ENCODE data around the gene TEN1.
"Not testable (repeated sequence)": the region's sequence is repeated elsewhere in the genome, so short reads cannot be mapped to it uniquely, and the experiment has no call there.

Gene TEN1

GRCh38 chr17:76033139-76033538 is 54.1 kb downstream of the TEN1 start:
- Histone ChIP-seq H3K4me3 (no peak overlapping the region), H3K36me3 (ENCODE audit: insufficient read depth, low read length) (no peaks in the 10 kb centered on the region), H3K27ac (no peak overlapping the region), H3K9ac (ENCODE audit: insufficient read length) (no peak overlapping the region), H3K9me3 (ENCODE audit: low read depth, low read length) (no peaks in the 10 kb centered on the region)
- DNase-seq (ENCODE audit: low read depth, low spot score): no peak
- no peak for TF ChIP-seq FOXP2 (optimal IDR thresholded peaks at IDR 0.05; ENCODE audit: control extremely low read depth, extremely low read length, insufficient read depth)
- TF ChIP-seq POLR2AphosphoS5 (IDR thresholded peaks at IDR 0.05; ENCODE audit: borderline replicate concordance, low read depth, low read length): no peak
- no peak for TF ChIP-seq EZH2 (IDR thresholded peaks at IDR 0.05)

GRCh38 chr17:76034428-76035350 is 55.6 kb downstream of the TEN1 start:
- no peak overlapping the region for H3K9ac ChIP-seq (ENCODE audit: insufficient read length)
- H3K4me3 ChIP-seq: no peak overlapping the region
- TF ChIP-seq FOXP2 (optimal IDR thresholded peaks at IDR 0.05; ENCODE audit: control extremely low read depth, extremely low read length, insufficient read depth): no peak
- TF ChIP-seq POLR2AphosphoS5 (IDR thresholded peaks at IDR 0.05; ENCODE audit: borderline replicate concordance, low read depth, low read length): no peak
- no peak for TF ChIP-seq EZH2 (IDR thresholded peaks at IDR 0.05)
- no peak for DNase-seq (ENCODE audit: low read depth, low spot score)
- H3K9me3 ChIP-seq (ENCODE audit: low read depth, low read length): no peaks in the 10 kb centered on the region
- peaks cover 14% of the 10 kb centered on the region for H3K36me3 ChIP-seq (ENCODE audit: insufficient read depth, low read length)
- H3K27ac ChIP-seq: no peak overlapping the region

GRCh38 chr17:76036497-76037261 is 57.6 kb downstream of the TEN1 start:
- Histone ChIP-seq H3K36me3 (ENCODE audit: insufficient read depth, low read length) (peaks cover 34% of the 10 kb centered on the region), H3K9me3 (ENCODE audit: low read depth, low read length) (no peaks in the 10 kb centered on the region), H3K9ac (ENCODE audit: insufficient read length) (no peak overlapping the region), H3K27ac (no peak overlapping the region), H3K4me3 (no peak overlapping the region)
- TF ChIP-seq EZH2 (IDR thresholded peaks at IDR 0.05) (no peak), POLR2AphosphoS5 (IDR thresholded peaks at IDR 0.05; ENCODE audit: borderline replicate concordance, low read depth, low read length) (no peak), FOXP2 (optimal IDR thresholded peaks at IDR 0.05; ENCODE audit: control extremely low read depth, extremely low read length, insufficient read depth) (no peak)
- no peak for DNase-seq (ENCODE audit: low read depth, low spot score)

DNA sequence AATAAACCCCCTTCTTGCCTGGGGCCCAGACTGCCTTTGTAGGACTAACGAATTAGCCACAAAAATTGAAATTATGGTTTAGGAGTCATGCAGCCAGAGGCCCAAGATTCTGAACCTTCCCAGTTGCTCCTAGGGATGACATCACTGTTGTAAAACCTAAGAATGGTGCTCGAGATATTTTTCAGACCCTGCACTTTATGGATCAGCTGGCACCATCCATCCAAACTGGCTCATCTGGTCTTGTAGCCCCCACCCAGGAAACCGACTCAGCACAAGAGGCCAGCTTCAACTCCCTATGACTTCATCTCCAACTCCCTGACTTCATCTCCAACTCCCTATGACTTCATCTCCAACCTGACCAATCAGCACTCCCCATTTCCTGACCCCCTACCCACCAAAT is 59.0 kb downstream of the TEN1 start:
- peak overlapping the region; percentile 77 for H3K27ac ChIP-seq
- TF ChIP-seq FOXP2 (optimal IDR thresholded peaks at IDR 0.05; ENCODE audit: control extremely low read depth, extremely low read length, insufficient read depth): no peak
- TF ChIP-seq EZH2 (IDR thresholded peaks at IDR 0.05): no peak
- TF ChIP-seq POLR2AphosphoS5 (IDR thresholded peaks at IDR 0.05; ENCODE audit: borderline replicate concordance, low read depth, low read length): no peak
- peaks cover 40% of the 10 kb centered on the region for H3K36me3 ChIP-seq (ENCODE audit: insufficient read depth, low read length)
- no peak overlapping the region for H3K9ac ChIP-seq (ENCODE audit: insufficient read length)
- no peak overlapping the region; the same call in 1 of the 2 replicates for H3K4me3 ChIP-seq
- H3K9me3 ChIP-seq (ENCODE audit: low read depth, low read length): no peaks in the 10 kb centered on the region
- no peak for DNase-seq (ENCODE audit: low read depth, low spot score)

DNA sequence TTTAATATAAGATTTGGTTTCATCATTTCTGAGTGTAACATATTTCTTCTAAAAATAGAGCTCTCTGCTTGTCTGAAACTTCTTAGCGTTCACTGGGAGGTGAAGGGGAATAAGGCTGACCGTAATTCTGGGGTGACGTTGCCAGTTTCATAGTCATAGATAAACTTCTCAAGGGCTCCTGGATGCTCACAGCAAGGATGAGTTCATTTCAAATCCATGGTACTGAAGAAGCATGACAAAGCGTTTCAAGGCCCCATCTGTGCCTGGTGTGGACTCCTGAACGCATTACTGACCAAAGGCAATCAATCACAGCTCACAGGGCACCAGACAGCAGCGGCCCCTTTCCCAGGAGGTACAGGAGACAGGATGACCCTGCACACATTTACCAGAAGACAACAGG is 60.1 kb downstream of the TEN1 start:
- DNase-seq (ENCODE audit: low read depth, low spot score): no peak
- Histone ChIP-seq H3K36me3 (ENCODE audit: insufficient read depth, low read length) (peaks cover 51% of the 10 kb centered on the region), H3K9ac (ENCODE audit: insufficient read length) (no peak overlapping the region), H3K4me3 (no peak overlapping the region), H3K27ac (0 out of 2 replicates have a peak overlapping the region, but pooled peaks have one; percentile 11), H3K9me3 (ENCODE audit: low read depth, low read length) (no peaks in the 10 kb centered on the region)
- TF ChIP-seq POLR2AphosphoS5 (IDR thresholded peaks at IDR 0.05; ENCODE audit: borderline replicate concordance, low read depth, low read length) (no peak), FOXP2 (optimal IDR thresholded peaks at IDR 0.05; ENCODE audit: control extremely low read depth, extremely low read length, insufficient read depth) (no peak), EZH2 (IDR thresholded peaks at IDR 0.05) (no peak)

DNA sequence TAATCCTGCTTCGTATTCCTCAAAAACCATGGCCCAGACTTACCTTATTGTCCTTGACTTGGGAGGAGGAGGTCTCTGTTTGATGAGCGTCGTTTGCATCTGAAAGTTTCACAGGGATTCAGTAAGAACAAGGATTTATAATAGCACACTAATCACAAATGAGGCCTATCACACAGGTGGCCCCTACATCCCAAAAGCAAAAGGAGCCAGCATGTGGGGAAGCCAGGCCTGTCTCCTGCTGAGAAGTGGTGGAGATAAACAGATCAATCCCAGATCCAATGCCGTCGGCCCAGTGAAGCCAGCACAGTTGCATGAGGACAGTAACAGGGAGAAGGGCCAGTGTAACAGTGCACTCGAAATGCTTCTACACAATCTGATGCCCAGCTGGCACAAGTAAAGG is 61.3 kb downstream of the TEN1 start:
- TF ChIP-seq POLR2AphosphoS5 (IDR thresholded peaks at IDR 0.05; ENCODE audit: borderline replicate concordance, low read depth, low read length) (no peak), EZH2 (IDR thresholded peaks at IDR 0.05) (no peak), FOXP2 (optimal IDR thresholded peaks at IDR 0.05; ENCODE audit: control extremely low read depth, extremely low read length, insufficient read depth) (no peak)
- DNase-seq (ENCODE audit: low read depth, low spot score): no peak
- Histone ChIP-seq H3K9me3 (ENCODE audit: low read depth, low read length) (no peaks in the 10 kb centered on the region), H3K36me3 (ENCODE audit: insufficient read depth, low read length) (peaks cover 64% of the 10 kb centered on the region), H3K9ac (ENCODE audit: insufficient read length) (no peak overlapping the region), H3K27ac (no peak overlapping the region), H3K4me3 (no peak overlapping the region)

DNA sequence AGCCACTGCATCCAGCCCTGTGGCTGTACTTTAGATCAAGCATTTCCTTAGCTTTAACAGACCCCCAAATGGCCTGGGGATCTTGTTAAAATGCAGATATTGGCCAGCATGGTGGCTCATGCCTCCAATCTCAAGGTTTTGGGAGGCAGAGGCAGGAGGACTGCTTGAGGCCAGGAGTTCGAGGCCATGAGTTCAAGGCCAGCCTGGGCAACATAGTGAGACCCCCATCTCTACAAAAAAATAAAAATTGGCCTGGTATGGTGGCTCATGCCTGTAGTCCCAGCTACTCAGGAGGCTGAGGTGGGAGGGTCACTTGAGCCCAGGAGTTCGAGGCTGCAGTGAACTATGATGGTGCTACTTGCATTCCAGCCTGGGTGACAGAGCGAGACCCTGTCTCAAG is 63.8 kb downstream of the TEN1 start:
- H3K36me3 ChIP-seq (ENCODE audit: insufficient read depth, low read length): peaks cover 86% of the 10 kb centered on the region
- H3K9me3 ChIP-seq (ENCODE audit: low read depth, low read length); H3K4me3 ChIP-seq; H3K9ac ChIP-seq (ENCODE audit: insufficient read length); H3K27ac ChIP-seq; DNase-seq (ENCODE audit: low read depth, low spot score): not testable (repeated sequence)

- DNase-seq (ENCODE audit: low read depth, low spot score); H3K4me3 ChIP-seq; H3K9ac ChIP-seq (ENCODE audit: insufficient read length); H3K27ac ChIP-seq; H3K9me3 ChIP-seq (ENCODE audit: low read depth, low read length): not testable (repeated sequence)
- H3K36me3 ChIP-seq (ENCODE audit: insufficient read depth, low read length): peaks cover 89% of the 10 kb centered on the region
These were observed 65.5 kb downstream of the TEN1 start for GRCh38 chr17:76044475-76045007.

Data from SK-N-MC (cell line).